GM23338 (cell line): Measurements from ENCODE around the gene MRNIP. TPM values are rescaled to one million over a fixed set of nuclear protein-coding genes. Genes with fewer than 3 reads are reported as not detected.
A peak's percentile ranks its signal among the peaks of the same experiment; 100 is the strongest.

ENCODE experiments used
- ATAC-seq: fragments of 200-7000 bp; cut with Tn5 transposase; 3 replicates; pipeline ENCODE4 v1.9.1; 2020
- DNase-seq: peaks from one replicate; pipeline ENCODE4 v3.0.0-alpha.2; 2015; ENCODE audit warnings: low spot score
- H2AFZ ChIP-seq: fragments of 200-600 bp; sonication (generic); 2 replicates; pipeline ENCODE4 v1.8.0; 2016; ENCODE audit warnings: antibody characterized with exemption, mild to moderate bottlenecking, moderate library complexity
- H3F3A ChIP-seq: fragments of 200-600 bp; sonication (generic); replicated peaks from 2 replicates; pipeline ENCODE4 v1.8.0; 2017; ENCODE audit warnings: antibody characterized with exemption, mixed run types, low read depth
- H3K27ac ChIP-seq: fragments of 200-600 bp; sonication (generic); 2 replicates; pipeline ENCODE4 v1.6.1; 2016; ENCODE audit warnings: low read depth
- H3K27me3 ChIP-seq: fragments of 200-600 bp; sonication (generic); 2 replicates; pipeline ENCODE4 v1.8.0; 2016; ENCODE audit warnings: mild to moderate bottlenecking, mixed run types, moderate library complexity; ENCODE audit not compliant: insufficient read depth
- H3K36me3 ChIP-seq: fragments of 200-600 bp; sonication (generic); 2 replicates; pipeline ENCODE4 v1.8.0; 2016; ENCODE audit warnings: mild to moderate bottlenecking; ENCODE audit not compliant: insufficient read depth
- H3K4me1 ChIP-seq: fragments of 200-600 bp; sonication (generic); 2 replicates; pipeline ENCODE4 v1.8.0; 2016; ENCODE audit warnings: mild to moderate bottlenecking, moderate library complexity; ENCODE audit not compliant: insufficient read depth
- H3K4me2 ChIP-seq: fragments of 200-600 bp; sonication (generic); 2 replicates; pipeline ENCODE4 v1.7.1; 2017; ENCODE audit warnings: mixed run types
- H3K4me3 ChIP-seq: fragments of 200-600 bp; sonication (generic); 2 replicates; pipeline ENCODE4 v1.6.1; 2016; ENCODE audit warnings: mixed run types
- H3K79me2 ChIP-seq: fragments of 200-600 bp; sonication (generic); replicated peaks from 2 replicates; pipeline ENCODE4 v1.8.0; 2017; ENCODE audit warnings: mild to moderate bottlenecking; ENCODE audit not compliant: insufficient read depth
- H3K9me2 ChIP-seq: fragments of 200-600 bp; sonication (generic); 2 replicates; pipeline ENCODE4 v1.8.0; 2017; ENCODE audit not compliant: insufficient read depth
- H4K20me1 ChIP-seq: fragments of 200-600 bp; sonication (generic); replicated peaks from 2 replicates; pipeline ENCODE4 v1.8.0; 2017; ENCODE audit warnings: mild to moderate bottlenecking; ENCODE audit not compliant: insufficient read depth
- H3K27ac Mint-ChIP-seq: 2 replicates; pipeline ENCODE4 v1.8.0; 2020; ENCODE audit warnings: inconsistent platforms, mild to moderate bottlenecking, moderate library complexity, mixed read lengths
- H3K27me3 Mint-ChIP-seq: 3 replicates; pipeline ENCODE4 v1.8.0; 2022; ENCODE audit warnings: low read depth, mild to moderate bottlenecking, moderate library complexity, mixed read lengths, inconsistent platforms; ENCODE audit not compliant: insufficient read depth, poor library complexity
- H3K36me3 Mint-ChIP-seq: 3 replicates; pipeline ENCODE4 v1.8.0; 2021; ENCODE audit warnings: low read depth, mild to moderate bottlenecking, inconsistent platforms, moderate library complexity, mixed read lengths
- H3K4me1 Mint-ChIP-seq: 3 replicates; pipeline ENCODE4 v1.8.0; 2020; ENCODE audit warnings: mild to moderate bottlenecking, inconsistent platforms, mixed read lengths
- H3K4me3 Mint-ChIP-seq: 3 replicates; pipeline ENCODE4 v1.8.0; 2021; ENCODE audit warnings: moderate library complexity, mild to moderate bottlenecking, inconsistent platforms, mixed read lengths
- H3K9me3 Mint-ChIP-seq: 3 replicates; pipeline ENCODE4 v1.8.0; 2020; ENCODE audit warnings: moderate library complexity, mild to moderate bottlenecking, inconsistent platforms, mixed read lengths
- CREB1 ChIP-seq: fragments of 250-450 bp; sonication (Bioruptor Pico); IDR thresholded peaks from 2 replicates; pipeline ENCODE4 v1.5.0; 2020; ENCODE audit warnings: low read depth, mild to moderate bottlenecking, moderate library complexity
- EZH2 ChIP-seq: fragments of 200-600 bp; sonication (generic); IDR thresholded peaks from one replicate; pipeline ENCODE4 v1.8.0; 2017; ENCODE audit warnings: antibody characterized with exemption, mild to moderate bottlenecking, low read depth; ENCODE audit not compliant: unreplicated experiment
- EZH2phosphoT487 ChIP-seq: fragments of 200-600 bp; sonication (generic); IDR thresholded peaks from one replicate; pipeline ENCODE4 v1.8.1; 2018; ENCODE audit warnings: antibody characterized with exemption; ENCODE audit not compliant: unreplicated experiment
- JUNB ChIP-seq: IDR thresholded peaks from one replicate; pipeline ENCODE4 v1.6.1; 2016; ENCODE audit warnings: antibody characterized with exemption; ENCODE audit not compliant: unreplicated experiment
- STAT1 ChIP-seq: IDR thresholded peaks from one replicate; pipeline ENCODE4 v1.6.1; 2016; ENCODE audit warnings: antibody characterized with exemption; ENCODE audit not compliant: unreplicated experiment
- ZNF114 ChIP-seq: fragments of 250-450 bp; sonication (Bioruptor Pico); IDR thresholded peaks from 2 replicates; pipeline ENCODE4 v1.5.0; 2020; ENCODE audit warnings: mild to moderate bottlenecking, moderate library complexity
- ZNF331 ChIP-seq: fragments of 250-450 bp; sonication (Bioruptor Pico); IDR thresholded peaks from 2 replicates; pipeline ENCODE4 v1.5.0; 2020; ENCODE audit warnings: low read depth, mild to moderate bottlenecking, moderate library complexity
- polyA plus RNA-seq: library from polyadenylated mRNA; unstranded; fragments of >200 nt; fragmentation: Nextera tagmentation; extraction: Ambion mirVana; gene quantifications from 2 replicates; pipeline ENCODE4 v1.2.1, GENCODE V29; 2016
- total RNA-seq: library from RNA; depleted of rRNA; stranded (reverse); fragments of >200 nt; shearing (Covaris generic); gene quantifications from 2 replicates; pipeline ENCODE4 v1.2.3, GENCODE V29; 2014
- TF ChIP-seq, protein P1 (sequence below): fragments of 250-450 bp; sonication (Bioruptor Pico); IDR thresholded peaks from 2 replicates; pipeline ENCODE4 v1.5.0; 2020; ENCODE audit warnings: mild to moderate bottlenecking, moderate library complexity
- TF ChIP-seq, protein P2 (sequence below): IDR thresholded peaks from 2 replicates; pipeline ENCODE4 v1.6.1; 2016; ENCODE audit warnings: antibody characterized with exemption

Gene MRNIP
- total and polyA plus RNA-seq, 2 experiments from 2014 or later: 18.2 to 34.4 TPM

DNA sequence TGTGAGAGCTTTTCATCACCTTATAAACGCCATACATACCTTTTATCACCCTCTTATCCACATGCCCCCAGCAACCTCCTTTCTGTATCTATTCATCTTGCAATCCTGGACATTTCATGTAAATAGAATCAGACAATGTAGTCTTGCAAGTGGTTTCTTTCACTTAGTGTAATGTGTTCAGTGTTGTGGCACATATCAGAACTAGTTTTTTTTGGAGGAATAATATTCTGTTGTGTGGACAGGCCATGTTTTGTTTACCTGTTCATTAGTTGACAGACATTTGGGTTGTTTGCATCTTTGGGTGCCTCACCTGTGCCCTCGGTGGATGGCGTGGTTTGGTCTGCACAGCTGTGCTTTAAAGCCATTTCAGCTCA lies 36.6 kb downstream of the MRNIP start (continued):
- TF ChIP-seq, protein P1, sequence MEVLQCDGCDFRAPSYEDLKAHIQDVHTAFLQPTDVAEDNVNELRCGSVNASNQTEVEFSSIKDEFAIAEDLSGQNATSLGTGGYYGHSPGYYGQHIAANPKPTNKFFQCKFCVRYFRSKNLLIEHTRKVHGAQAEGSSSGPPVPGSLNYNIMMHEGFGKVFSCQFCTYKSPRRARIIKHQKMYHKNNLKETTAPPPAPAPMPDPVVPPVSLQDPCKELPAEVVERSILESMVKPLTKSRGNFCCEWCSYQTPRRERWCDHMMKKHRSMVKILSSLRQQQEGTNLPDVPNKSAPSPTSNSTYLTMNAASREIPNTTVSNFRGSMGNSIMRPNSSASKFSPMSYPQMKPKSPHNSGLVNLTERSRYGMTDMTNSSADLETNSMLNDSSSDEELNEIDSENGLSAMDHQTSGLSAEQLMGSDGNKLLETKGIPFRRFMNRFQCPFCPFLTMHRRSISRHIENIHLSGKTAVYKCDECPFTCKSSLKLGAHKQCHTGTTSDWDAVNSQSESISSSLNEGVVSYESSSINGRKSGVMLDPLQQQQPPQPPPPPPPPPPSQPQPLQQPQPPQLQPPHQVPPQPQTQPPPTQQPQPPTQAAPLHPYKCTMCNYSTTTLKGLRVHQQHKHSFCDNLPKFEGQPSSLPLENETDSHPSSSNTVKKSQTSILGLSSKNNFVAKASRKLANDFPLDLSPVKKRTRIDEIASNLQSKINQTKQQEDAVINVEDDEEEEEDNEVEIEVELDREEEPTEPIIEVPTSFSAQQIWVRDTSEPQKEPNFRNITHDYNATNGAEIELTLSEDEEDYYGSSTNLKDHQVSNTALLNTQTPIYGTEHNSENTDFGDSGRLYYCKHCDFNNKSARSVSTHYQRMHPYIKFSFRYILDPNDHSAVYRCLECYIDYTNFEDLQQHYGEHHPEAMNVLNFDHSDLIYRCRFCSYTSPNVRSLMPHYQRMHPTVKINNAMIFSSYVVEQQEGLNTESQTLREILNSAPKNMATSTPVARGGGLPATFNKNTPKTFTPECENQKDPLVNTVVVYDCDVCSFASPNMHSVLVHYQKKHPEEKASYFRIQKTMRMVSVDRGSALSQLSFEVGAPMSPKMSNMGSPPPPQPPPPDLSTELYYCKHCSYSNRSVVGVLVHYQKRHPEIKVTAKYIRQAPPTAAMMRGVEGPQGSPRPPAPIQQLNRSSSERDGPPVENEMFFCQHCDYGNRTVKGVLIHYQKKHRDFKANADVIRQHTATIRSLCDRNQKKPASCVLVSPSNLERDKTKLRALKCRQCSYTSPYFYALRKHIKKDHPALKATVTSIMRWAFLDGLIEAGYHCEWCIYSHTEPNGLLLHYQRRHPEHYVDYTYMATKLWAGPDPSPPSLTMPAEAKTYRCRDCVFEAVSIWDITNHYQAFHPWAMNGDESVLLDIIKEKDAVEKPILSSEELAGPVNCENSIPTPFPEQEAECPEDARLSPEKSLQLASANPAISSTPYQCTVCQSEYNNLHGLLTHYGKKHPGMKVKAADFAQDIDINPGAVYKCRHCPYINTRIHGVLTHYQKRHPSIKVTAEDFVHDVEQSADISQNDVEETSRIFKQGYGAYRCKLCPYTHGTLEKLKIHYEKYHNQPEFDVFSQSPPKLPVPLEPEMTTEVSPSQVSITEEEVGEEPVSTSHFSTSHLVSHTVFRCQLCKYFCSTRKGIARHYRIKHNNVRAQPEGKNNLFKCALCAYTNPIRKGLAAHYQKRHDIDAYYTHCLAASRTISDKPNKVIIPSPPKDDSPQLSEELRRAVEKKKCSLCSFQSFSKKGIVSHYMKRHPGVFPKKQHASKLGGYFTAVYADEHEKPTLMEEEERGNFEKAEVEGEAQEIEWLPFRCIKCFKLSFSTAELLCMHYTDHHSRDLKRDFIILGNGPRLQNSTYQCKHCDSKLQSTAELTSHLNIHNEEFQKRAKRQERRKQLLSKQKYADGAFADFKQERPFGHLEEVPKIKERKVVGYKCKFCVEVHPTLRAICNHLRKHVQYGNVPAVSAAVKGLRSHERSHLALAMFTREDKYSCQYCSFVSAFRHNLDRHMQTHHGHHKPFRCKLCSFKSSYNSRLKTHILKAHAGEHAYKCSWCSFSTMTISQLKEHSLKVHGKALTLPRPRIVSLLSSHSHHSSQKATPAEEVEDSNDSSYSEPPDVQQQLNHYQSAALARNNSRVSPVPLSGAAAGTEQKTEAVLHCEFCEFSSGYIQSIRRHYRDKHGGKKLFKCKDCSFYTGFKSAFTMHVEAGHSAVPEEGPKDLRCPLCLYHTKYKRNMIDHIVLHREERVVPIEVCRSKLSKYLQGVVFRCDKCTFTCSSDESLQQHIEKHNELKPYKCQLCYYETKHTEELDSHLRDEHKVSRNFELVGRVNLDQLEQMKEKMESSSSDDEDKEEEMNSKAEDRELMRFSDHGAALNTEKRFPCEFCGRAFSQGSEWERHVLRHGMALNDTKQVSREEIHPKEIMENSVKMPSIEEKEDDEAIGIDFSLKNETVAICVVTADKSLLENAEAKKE (CRISPR knock-in tag): no peak
- no peak for TF ChIP-seq JUNB

DNA sequence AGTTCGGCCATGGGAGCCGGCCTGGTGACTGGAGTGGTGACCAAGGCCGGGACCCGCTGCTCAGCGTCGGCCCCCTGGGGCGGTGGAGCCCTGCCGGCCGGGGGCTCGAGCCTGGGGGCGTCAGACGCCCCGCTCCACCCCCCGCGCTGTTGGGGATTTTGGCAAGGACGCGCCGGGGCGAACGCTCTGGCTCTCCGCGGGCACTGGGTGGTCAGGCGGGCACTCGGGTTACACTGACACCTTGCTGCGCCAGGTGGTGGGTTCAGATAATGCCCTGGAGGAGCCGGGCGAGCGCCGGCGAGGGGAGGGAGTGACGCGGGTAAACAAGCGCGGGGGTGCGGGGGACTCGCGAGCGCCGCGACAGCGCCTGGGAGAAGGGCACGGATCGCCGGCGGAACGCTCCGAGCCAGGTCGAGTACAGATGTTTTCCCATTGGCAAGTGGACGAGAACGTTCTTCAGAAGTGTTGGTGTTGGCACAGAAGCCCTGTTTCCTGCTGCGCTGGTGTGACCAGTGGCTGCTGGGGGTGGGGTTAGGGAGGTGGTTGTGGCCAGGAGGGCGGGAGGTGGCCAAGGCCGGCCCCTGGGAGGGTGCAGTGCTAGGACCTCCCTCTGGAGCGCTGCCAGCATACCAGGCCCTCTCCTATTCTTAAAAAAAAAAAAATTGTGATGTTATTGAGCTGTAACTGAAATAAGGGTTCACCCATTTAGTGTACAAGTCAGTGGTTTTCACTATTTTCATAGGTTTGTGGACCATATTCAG lies 37.1 kb downstream of the MRNIP start:
- H3K4me2 ChIP-seq: peak overlapping the region; percentile 98
- peaks cover 31% of the 10 kb centered on the region for H3K4me1 ChIP-seq
- peaks cover 21% of the 10 kb centered on the region for H3K79me2 ChIP-seq
- peaks cover 18% of the 10 kb centered on the region for H3K36me3 ChIP-seq
- H4K20me1 ChIP-seq: peaks cover 11% of the 10 kb centered on the region
- peak overlapping the region; percentile 85; the same call in 1 of the 2 replicates for H3K27ac Mint-ChIP-seq
- no peaks in the 10 kb centered on the region for H3K9me2 ChIP-seq
- peaks cover 41% of the 10 kb centered on the region for H3F3A ChIP-seq
- peaks cover 12% of the 10 kb centered on the region; the same call in 1 of the 2 replicates for H3K27me3 ChIP-seq
- peak overlapping the region; percentile 92 for H3K4me3 Mint-ChIP-seq
- no peak overlapping the region for H2AFZ ChIP-seq
- H3K27ac ChIP-seq: 0 out of 2 replicates have a peak overlapping the region, but pooled peaks have one; percentile 76
- peak; percentile 47 for ATAC-seq
- H3K27me3 Mint-ChIP-seq: peaks cover 28% of the 10 kb centered on the region
- peak; percentile 87 for DNase-seq
- no peaks in the 10 kb centered on the region for H3K9me3 Mint-ChIP-seq
- peaks cover 47% of the 10 kb centered on the region for H3K36me3 Mint-ChIP-seq
- peak overlapping the region; percentile 92 for H3K4me3 ChIP-seq
- H3K4me1 Mint-ChIP-seq: peaks cover 30% of the 10 kb centered on the region
- TF ChIP-seq EZH2 (no peak), ZNF114 (no peak), STAT1 (no peak), CREB1 (CRISPR knock-in tag) (peak; percentile 53), EZH2phosphoT487 (no peak), ZNF331 (CRISPR knock-in tag) (no peak)
- TF ChIP-seq, protein P2, sequence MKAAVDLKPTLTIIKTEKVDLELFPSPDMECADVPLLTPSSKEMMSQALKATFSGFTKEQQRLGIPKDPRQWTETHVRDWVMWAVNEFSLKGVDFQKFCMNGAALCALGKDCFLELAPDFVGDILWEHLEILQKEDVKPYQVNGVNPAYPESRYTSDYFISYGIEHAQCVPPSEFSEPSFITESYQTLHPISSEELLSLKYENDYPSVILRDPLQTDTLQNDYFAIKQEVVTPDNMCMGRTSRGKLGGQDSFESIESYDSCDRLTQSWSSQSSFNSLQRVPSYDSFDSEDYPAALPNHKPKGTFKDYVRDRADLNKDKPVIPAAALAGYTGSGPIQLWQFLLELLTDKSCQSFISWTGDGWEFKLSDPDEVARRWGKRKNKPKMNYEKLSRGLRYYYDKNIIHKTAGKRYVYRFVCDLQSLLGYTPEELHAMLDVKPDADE: no peak
